ENCODE measurements around the gene GLRA3. TPM values are rescaled to one million over a fixed set of nuclear protein-coding genes. Genes with fewer than 3 reads are reported as not detected.
"Not testable (repeated sequence)": the region's sequence is repeated elsewhere in the genome, so short reads cannot be mapped to it uniquely, and the experiment has no call there.

Gene GLRA3
- total and polyA plus RNA-seq, 8 donors, result 0.04 to 0.49 (median 0.12) TPM

- Histone ChIP-seq H3K9me3 (no peaks in the 10 kb centered on the region), H3K27ac (no peak overlapping the region), H3K36me3 (no peaks in the 10 kb centered on the region), H3K4me1 (no peaks in the 10 kb centered on the region), H3K27me3 (no peaks in the 10 kb centered on the region), H3K4me3 (no peak overlapping the region)
- no peak for DNase-seq
- no peak for FAIRE-seq
- no peak for TF ChIP-seq CTCF (IDR thresholded peaks at IDR 0.05)
- intact Hi-C loops (cut with DNase I), result no loop called here
- no peak for ATAC-seq
- 88 to 93% methylated on average over 1 of the region's 1 CpG for WGBS, 2 donors
Observed at GRCh38 chr4:174805746-174806145, 23.3 kb downstream of the GLRA3 start.

- intact Hi-C loops (cut with DNase I), result no loop called here
Observed at GRCh38 chr4:174794543-174795094, 34.4 kb downstream of the GLRA3 start.

GRCh38 chr4:174789657-174790056 lies 39.4 kb downstream of the GLRA3 start:
- Histone ChIP-seq H3K9me3 (no peaks in the 10 kb centered on the region), H3K36me3 (no peaks in the 10 kb centered on the region), H3K4me1 (no peaks in the 10 kb centered on the region), H3K27ac (no peak overlapping the region), H3K4me3 (no peak overlapping the region), H3K27me3 (no peaks in the 10 kb centered on the region)
- FAIRE-seq (no peak), DNase-seq (no peak), ATAC-seq (no peak)
- TF ChIP-seq CTCF (IDR thresholded peaks at IDR 0.05), result no peak
- intact Hi-C loops (cut with DNase I), result no loop called here

More at GRCh38 chr4:174794543-174795094, 34.4 kb downstream of the GLRA3 start:
- DNase-seq (no peak), FAIRE-seq (peak; percentile 34), ATAC-seq (no peak)
- Histone ChIP-seq H3K36me3 (no peaks in the 10 kb centered on the region), H3K9me3 (no peaks in the 10 kb centered on the region), H3K4me1 (no peaks in the 10 kb centered on the region), H3K27ac (no peak overlapping the region), H3K4me3 (no peak overlapping the region), H3K27me3 (no peaks in the 10 kb centered on the region)
- TF ChIP-seq CTCF (IDR thresholded peaks at IDR 0.05), result no peak
- WGBS, 2 donors, result 20 to 23% methylated on average over 3 of the region's 3 CpGs

- WGBS, 2 donors, result 81 to 89% methylated on average over 18 to 25 of the region's 28 CpGs
- ATAC-seq; H3K36me3 ChIP-seq; FAIRE-seq; intact Hi-C loops (cut with DNase I); H3K4me3 ChIP-seq; H3K27me3 ChIP-seq; H3K4me1 ChIP-seq; H3K9me3 ChIP-seq; H3K27ac ChIP-seq: not testable (repeated sequence)
- peak in 1 of 6 donors; percentile 6 for DNase-seq
Observed at GRCh38 chr4:174778274-174778986, 50.6 kb downstream of the GLRA3 start.

- no peaks in the 10 kb centered on the region for H3K27me3 ChIP-seq
- TF ChIP-seq CTCF (IDR thresholded peaks at IDR 0.05), result no peak
- no peak for ATAC-seq
- WGBS, 2 donors, result 3 to 4% methylated on average over 1 of the region's 1 CpG
- H3K27ac ChIP-seq, result no peak overlapping the region
- no peak overlapping the region for H3K4me3 ChIP-seq
- FAIRE-seq, result no peak
- DNase-seq, result no peak
- no peaks in the 10 kb centered on the region for H3K9me3 ChIP-seq
- intact Hi-C loops (cut with DNase I), result no loop called here
- H3K4me1 ChIP-seq, result no peaks in the 10 kb centered on the region
- H3K36me3 ChIP-seq, result no peaks in the 10 kb centered on the region
Observed at GRCh38 chr4:174775366-174775765, 53.7 kb downstream of the GLRA3 start.
